HG03460 (cell line): ENCODE measurements around the gene PTPDC1.

ENCODE experiments used
- ATAC-seq: cut with Tn5 transposase; IDR thresholded peaks from one replicate; pipeline ENCODE4 v1.9.1; 2021; ENCODE audit not compliant: unreplicated experiment

PTPDC1 gene, protein sequence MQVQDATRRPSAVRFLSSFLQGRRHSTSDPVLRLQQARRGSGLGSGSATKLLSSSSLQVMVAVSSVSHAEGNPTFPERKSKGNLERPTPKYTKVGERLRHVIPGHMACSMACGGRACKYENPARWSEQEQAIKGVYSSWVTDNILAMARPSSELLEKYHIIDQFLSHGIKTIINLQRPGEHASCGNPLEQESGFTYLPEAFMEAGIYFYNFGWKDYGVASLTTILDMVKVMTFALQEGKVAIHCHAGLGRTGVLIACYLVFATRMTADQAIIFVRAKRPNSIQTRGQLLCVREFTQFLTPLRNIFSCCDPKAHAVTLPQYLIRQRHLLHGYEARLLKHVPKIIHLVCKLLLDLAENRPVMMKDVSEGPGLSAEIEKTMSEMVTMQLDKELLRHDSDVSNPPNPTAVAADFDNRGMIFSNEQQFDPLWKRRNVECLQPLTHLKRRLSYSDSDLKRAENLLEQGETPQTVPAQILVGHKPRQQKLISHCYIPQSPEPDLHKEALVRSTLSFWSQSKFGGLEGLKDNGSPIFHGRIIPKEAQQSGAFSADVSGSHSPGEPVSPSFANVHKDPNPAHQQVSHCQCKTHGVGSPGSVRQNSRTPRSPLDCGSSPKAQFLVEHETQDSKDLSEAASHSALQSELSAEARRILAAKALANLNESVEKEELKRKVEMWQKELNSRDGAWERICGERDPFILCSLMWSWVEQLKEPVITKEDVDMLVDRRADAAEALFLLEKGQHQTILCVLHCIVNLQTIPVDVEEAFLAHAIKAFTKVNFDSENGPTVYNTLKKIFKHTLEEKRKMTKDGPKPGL

DNA sequence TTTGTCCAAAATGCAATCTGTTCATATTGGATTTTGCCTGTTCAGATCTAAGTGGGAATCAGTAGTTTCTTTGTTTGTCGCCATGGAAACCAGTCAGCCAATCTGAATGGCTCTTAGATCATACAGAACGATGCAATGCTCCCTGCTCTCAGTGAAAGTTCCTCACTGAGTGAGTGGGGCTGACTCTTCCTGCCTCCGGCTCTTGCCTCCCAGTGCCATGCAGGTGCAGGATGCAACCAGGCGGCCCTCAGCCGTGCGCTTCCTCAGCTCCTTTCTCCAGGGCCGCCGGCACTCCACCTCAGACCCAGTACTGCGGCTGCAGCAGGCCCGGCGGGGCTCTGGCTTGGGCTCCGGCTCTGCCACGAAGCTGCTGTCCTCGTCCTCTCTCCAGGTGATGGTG lies at the start of gene PTPDC1:
Gene PTPDC1 (plus strand): TSS at position 151 of the 400 bp plus-strand sequence. CDS start 67 bp downstream, at position 218.
- no peak for ATAC-seq

DNA sequence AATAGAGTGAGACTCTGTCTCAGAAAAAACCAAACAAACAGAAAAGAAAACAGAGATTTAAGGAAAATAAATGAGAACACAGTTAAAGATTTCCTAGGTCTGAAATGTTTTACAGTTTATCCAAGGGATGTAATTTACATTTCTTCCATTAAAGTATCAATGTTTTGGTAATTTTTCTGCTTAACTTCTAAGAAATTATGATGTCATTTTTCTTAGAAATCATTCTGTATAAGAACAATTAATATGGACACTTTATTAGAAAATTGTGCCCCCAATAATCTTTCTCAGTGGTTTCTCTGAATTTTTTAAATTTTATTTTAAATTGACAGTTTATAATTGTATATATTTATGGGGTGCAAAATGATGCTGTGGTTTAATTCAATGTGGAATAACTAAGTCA lies 49.8 kb upstream of the PTPDC1 start:
- ATAC-seq = no peak

DNA sequence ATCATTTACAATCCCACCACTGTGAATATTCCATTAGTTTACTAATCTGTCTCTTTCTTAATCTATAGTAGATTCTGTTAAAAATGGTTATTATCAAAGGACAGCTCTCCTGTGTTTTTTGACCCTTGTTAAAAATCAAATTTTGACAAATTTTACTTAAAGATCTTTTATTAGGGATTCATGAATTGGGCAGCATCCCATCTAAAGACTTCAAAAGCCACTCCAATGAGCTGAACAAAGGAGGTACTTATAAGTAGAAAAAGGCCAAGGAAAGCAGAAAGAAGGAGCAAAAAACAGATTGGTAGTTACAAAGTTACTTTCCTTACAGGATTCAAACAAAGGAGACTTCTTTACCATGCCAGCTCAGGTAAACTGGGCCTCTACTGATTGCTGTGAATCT lies 44.5 kb upstream of the PTPDC1 start:
- no peak for ATAC-seq

DNA sequence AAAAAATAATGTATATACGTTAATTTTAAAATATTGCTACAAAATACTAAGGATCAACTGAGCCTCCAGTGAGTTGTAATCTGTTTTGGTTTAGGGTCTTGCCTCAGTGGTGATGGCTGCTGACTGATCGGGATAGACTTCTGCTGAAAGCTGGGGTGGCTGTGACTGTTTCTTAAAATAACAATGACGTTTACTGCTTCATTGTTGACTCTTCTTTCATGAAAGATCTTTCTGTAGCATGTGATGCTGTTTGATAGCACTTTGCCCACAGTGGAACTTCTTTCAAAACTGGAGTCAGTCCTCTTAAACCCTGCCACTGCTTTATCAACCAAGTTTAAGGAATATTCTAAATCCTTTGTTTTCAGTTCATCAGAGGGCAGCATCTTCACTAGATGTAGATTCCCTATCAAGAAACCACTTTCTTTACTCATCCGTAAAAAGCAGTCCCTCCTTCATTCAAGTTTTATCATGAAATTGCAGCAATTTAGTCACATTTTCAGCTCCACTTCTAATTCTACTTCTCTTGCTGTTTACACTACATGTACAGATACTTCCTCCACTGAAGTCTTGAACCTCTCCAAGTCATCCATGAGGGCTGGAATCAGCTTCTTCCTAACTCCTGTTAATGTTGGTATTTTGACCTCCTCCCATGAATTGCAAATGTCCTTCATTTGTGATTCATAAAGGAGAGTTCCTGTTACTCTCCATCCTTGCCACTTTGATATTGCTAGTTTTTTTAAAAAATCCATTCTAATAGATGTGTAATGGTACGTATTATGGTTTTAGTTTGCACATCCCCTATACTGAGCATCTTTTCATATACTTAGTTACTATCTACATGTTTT lies 41.5 kb upstream of the PTPDC1 start:
- no peak for ATAC-seq

DNA sequence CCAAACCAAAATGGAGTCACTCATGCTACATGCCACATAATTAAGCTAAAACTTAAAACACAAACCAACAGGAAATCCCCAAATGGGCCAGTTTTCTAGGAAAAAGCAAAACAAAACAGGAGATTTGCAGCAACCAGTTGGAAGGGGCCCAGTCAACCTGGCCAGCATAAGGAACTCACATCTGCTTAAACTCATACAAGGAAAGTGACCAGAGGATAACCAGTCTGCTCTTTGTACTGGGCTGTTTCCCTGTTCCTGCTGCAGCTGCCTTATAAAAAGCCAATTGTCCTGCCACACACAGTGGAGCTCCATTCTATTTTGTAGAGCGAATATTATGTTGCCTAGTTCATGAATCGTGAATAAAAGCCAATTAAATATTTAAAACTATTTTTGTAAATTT lies 29.5 kb upstream of the PTPDC1 start:
- no peak for ATAC-seq

DNA sequence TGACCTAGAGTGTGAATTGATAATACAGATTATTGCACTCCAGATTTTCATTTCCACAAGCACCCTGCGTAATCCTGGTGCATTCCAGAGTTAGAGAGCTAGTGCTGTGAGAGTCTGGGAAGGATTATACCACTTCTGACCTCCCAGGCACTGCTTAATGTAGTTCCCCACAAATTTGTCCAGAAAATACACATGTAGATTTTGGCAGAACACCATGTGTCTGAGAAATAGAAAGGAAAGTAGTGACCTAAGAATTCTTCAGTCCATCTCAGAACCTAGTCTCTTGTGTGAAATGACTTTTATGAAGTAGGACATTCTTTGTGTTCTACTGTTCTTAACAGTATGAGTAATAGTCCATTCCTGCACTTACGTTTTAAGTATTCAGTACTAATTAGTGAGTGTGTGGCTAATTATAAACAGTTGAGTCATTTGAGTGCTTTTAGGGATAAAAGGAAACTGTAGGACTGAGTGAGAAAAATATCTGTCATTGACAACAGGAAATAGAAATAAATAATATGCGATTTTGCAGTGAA lies 27.8 kb upstream of the PTPDC1 start:
- no peak for ATAC-seq

DNA sequence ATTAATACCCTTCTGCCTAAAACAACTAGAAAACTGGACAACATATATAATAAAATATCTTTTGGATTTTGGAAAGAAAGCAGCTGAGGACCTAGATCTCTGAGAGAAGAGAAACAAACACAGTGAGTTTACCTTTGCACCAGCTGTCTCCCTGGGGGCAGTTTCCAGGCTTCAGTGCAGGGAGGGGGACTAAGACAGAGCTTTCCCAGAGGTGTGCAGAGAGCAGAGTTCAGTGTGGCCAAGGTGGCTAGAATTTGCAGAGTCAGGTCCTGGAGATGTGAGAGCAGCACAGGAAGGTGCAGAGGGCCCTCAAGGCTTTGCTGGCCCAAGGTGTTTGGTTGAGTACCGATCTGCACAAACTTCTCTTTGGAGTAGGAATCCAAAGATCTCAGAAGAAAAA lies 26.3 kb upstream of the PTPDC1 start:
- no peak for ATAC-seq

DNA sequence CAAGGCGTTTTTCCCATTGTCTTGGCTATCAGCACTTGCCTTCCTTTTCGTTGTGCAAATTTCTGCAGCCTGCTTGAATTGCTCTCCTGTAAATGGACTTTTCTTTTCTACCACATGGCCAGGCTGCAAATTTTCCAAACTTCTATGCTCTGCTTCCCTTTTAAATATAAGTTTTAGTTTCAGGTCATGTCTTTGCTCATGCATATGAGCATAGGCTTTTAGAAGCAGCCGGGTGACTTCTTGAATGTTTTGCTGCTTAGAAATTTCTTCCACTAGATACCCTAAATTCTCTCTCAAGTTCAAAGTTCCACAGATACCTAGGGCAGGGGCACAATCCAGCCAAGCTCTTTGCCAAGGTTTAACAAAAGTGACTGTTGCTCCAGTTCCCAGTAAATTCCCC lies 22.4 kb upstream of the PTPDC1 start:
- no peak for ATAC-seq

DNA sequence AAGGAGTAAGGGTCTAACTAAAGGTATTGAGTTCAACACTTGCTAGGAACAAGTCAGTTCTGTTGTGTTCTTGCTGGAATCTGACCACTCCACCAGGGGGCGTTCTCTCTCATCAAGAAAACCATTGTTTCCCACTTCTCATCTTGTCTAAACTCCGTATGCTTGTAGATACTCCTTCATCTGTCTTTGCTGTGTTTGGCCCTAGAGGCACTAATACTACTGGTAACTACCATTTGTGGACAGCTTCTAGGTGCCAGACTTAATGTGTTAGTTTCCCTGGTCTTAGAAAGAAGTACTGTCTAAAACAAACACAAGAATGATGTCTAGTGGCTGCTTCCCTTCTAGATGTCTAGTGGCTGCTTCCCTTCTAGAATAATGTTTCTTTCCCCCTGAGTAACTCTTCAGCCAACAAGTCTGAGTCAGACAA lies 18.7 kb upstream of the PTPDC1 start:
- ATAC-seq = no peak

DNA sequence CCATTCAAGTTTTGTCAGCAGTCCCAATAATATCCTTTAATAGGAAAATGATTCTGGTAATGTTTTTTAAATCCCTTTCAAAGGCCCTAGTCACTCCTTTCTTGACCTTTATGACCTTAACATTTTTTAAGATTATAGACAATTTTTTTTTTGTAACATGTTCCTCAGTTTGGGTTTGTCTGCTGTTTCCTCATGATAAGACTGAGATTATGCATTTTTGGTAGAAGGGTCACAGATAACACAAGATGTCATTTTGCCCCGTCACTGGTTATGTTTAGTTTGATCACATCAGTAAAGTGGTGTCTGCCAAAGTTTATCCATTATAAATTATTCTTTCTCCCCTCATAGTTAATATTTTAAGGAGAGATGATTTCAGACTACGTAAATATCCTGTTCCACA lies 16.0 kb upstream of the PTPDC1 start:
- no peak for ATAC-seq

DNA sequence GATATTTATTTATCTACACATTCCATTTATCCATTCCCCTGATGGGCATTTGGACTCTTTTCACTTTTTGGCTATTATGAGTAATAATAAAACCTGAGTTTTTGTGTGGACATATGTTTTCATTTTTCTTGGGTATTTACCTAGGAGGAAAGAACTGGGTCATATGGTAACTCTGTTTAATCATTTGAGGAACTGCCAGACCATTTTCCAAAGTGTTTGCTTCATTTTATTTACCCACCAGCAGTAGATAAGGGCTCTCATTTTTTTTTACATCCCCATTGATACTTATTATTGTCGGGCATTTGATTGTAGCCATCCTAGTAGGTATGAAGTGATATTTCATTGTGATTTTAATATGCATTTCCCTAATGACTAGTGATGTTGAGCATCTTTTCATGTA lies 7.7 kb upstream of the PTPDC1 start:
- ATAC-seq = no peak

DNA sequence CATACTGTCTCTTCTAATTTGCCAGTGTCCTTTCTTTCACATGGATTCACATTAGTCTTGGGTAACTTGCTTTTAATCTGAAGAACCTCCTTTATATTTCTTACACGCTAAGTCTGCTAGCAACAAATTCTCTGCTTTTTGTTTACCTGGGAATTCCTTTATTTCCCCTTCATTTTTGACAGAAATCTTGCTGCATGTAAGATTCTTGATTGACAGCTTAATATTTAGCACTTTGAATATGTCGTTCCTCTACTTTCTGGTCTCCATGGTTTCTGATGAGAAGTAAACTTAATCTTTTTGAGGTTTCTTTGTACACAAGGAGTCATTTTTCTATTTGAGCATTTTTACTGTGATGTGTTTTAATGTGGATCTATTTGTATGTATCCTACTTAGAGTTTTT lies 6.2 kb upstream of the PTPDC1 start:
- ATAC-seq = no peak

DNA sequence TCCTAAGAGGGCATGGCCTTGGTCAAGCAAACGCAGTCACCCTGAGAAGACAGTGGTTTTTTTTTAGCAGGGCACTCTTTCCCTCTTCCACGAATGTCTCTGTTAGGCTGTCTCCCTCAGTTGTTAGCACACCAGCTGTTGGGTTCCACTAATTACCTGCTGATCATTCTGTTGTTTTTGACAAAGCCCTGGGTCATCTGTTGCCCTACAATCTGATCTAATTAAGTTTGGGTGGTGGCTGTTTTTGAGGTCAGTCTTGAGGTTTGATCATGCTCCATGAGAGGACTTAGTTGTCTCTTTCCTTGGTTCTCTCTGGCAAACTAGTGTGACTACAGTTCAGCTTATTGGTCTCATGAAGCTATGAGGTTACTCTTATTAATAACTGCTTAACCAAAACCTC lies 5.0 kb upstream of the PTPDC1 start:
- no peak for ATAC-seq

DNA sequence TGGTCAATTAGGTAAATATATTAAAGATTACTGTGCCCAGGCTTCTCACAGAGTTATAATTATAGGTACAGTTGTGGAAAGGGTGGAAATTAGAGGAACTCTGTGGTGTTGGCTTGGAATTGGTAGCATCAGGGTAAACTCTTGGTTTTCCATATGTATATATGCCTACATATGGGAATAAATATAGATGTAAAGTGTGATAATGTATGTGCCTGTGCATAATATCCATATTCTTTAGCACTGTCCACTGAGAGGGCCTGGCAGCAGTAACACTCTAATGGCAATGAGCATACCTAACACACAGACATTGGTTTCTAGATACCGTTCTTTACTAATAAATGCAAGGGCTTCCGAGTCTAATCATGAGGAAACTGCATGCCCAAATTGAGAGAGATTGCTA lies 4.0 kb upstream of the PTPDC1 start:
- ATAC-seq = no peak

DNA sequence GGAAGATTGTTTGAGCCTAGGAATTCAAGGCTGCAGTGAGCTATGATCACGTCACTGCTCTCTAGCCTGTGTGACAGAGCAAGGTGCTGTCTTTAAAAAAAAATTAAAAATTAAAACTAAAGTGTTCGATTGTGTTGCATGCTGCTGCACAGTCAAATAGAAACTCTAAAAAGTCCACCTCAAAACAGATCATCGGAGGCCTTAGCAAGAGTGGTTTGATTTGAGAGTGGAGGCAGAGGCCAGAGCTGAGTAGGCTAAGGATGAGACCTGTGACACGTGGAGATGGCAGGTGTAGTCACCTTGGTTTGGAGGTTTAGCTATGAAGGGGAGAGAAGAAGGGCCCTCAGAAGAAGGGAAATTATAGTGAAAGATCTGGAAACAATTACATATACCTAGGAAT lies 2.8 kb upstream of the PTPDC1 start:
- no peak for ATAC-seq

DNA sequence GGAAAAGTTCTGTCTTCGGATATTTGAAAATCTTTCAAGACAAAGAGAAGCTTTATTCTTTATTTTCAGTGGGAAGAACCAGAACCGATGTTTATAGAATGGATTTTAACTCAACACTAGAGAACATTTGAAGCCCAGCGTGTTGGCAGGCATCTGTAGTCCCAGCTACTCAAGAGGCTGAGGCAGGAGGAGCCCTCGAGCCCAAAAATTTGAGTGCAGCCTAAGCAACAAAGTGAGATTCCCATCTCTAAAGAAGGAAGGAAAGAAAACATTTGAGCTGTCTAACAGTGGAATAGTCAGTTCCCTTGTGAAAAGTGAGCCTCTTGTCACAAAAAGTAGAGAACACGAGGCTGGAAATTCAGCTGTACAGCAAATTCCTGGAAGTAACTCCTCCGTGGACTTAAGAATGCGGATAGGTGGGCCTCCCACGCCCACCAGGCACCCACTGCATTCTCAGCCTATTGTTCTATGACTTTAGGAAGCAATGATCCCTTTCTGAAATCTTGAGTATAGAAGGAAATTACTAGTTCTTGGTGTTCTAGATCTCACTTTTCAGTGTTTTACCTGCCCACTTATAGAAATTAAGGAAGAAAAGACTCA lies 2.3 kb upstream of the PTPDC1 start:
- ATAC-seq = no peak

DNA sequence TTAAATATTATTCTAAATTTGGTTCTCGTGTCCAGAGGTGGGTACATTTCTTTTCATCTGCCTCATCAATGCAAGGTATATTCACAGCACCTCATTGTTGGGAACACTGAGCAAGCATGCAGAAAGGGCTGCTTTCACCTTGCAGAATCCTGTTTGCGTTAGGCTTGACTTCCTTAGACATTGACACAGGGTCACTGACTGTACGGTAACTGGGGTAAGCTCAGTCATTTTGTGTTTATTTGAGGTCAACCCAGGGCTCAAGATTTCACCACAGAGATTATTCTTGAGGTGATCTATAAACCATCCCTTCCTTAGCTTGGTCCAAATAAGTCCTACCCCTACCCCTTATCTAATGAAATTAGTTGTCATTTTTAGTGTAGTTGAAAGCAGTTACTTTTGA lies 1.7 kb upstream of the PTPDC1 start:
- ATAC-seq = no peak

DNA sequence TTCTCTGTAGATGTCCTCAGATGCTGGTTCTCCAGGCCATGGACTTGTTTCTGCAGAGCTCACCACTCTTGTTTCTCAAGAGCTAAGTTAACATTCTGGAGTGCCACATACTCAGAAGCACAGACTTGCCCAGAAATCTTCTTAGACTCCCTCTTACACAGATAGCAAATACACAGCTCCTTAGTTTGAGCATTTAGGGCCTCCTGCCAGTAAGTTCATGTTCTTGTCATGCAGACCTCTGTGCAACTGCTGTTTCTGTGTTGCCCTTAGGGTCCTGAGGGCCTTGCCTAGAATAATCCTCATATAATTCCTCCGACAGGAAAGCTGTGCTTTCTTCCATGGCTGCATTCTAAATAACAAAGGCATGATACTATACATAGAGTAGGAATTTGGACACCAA lies 1.3 kb upstream of the PTPDC1 start:
- no peak for ATAC-seq

DNA sequence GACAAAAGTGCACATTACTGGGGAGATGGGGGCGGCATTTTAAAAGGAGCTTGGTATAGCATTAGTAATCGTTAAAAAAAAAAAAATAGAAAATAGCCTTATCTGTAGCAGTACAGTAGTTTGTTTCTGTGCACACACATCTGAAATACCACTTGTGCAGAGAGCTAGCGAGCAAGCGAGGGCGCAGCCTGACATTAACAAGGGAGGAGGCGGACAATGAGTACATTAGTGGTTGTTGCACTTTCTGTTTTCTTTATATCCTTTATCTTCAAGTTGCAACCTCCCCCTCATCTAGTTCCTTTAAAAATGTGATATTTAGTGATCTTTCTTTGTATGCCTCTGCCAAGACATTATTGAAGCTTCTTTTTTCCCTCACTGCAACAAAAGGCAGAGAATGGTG lies 880 bp upstream of the PTPDC1 start:
- no peak for ATAC-seq

DNA sequence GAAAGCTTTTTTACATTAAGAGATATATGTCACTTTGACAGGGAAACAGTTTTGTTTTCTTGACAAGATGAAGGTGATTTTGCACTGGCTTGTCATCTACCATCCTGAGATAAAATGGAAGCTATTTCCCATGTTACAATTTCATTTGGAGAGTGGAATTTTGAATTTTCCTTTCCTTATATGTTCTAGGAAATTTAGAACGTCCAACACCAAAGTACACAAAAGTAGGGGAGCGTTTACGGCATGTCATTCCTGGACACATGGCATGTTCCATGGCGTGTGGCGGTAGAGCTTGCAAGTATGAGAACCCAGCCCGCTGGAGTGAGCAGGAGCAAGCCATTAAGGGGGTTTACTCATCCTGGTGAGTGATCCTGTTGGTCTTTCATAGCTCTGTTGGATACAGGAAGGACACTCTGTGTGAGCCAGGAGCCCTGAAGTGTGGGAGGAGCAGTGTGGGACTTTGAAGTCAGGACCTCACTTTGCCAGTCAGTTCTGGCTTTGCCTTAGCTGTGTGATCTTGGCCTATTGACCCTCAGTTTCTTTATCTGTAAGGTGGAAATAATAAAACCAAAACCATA lies 887 bp downstream of the PTPDC1 start:
- no peak for ATAC-seq
